ENCODE measurements around the gene NKD2.

DNA sequence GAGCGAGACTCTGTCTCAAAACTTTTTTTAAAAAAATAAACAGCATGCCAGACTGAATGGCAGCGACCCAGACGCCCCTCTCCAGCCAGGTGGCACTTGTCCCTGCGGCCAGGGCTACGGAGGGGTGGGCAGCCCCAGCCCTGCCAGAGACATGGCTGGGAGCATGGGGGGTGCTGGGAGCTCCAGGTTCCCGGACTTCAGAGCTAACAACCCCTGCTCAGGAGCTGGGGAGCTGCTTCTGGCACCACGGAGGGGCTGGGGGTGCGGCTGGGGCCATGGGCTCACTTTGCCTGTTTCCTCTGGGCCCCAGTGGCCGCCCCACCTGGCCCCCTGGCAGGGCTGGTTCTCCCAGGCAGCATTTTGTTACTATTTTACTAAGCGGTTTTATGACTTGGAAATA, 53.3 kb downstream of the NKD2 start:
- TF ChIP-seq POLR2AphosphoS5 (IDR thresholded peaks at IDR 0.05; ENCODE audit: low read depth, low read length): no peak
- TF ChIP-seq POLR2A (IDR thresholded peaks at IDR 0.05; ENCODE audit: low read depth, low read length): no peak
- TF ChIP-seq TAF1 (IDR thresholded peaks at IDR 0.05; ENCODE audit: low read depth, low read length): no peak
